K562 (cell line): Measurements from ENCODE around the gene AHCYL2. TPM values are rescaled to one million over a fixed set of nuclear protein-coding genes. Genes with fewer than 3 reads are reported as not detected.

Experiments
- BCOR ChIP-seq: fragments of 450-650 bp; IDR thresholded peaks from 2 replicates; pipeline ENCODE4 v1.6.1; 2016
- CREB3 ChIP-seq: fragments of 450-650 bp; conservative IDR thresholded peaks from 2 replicates; pipeline ENCODE4 v1.6.1; 2016; ENCODE audit warnings: missing genetic modification characterization, low read depth, mild to moderate bottlenecking, missing compliant biosample characterization, moderate library complexity
- E4F1 ChIP-seq: fragments of 250-450 bp; sonication (Bioruptor Pico); IDR thresholded peaks from 2 replicates; pipeline ENCODE4 v1.5.0; 2021; ENCODE audit warnings: mild to moderate bottlenecking, borderline replicate concordance
- ESRRB ChIP-seq: fragments of 250-450 bp; sonication (Bioruptor Pico); IDR thresholded peaks from 2 replicates; pipeline ENCODE4 v1.5.0; 2020; ENCODE audit warnings: mild to moderate bottlenecking, moderate library complexity, borderline replicate concordance
- ETV6 ChIP-seq, 3 experiments: fragments of 150-350 bp in 1 of 3; sonication (generic) in 1 of 3; formaldehyde crosslinking in 1 of 3; IDR thresholded peaks; 2 replicates each; pipeline versions ENCODE4 v1.6.1 to v1.8.0; 2014 to 2022; ENCODE audit warnings: borderline replicate concordance in 2 of 3, low read depth in 2 of 3, antibody characterized with exemption in 1 of 3, low read length in 1 of 3, mild to moderate bottlenecking in 1 of 3, missing genetic modification reagents in 1 of 3
- HNRNPUL1 ChIP-seq: fragments of 200-400 bp; formaldehyde crosslinking; IDR thresholded peaks from 2 replicates; pipeline ENCODE4 v1.6.1; 2017; ENCODE audit warnings: low read length
- KDM2B ChIP-seq: fragments of 250-450 bp; sonication (Bioruptor Pico); IDR thresholded peaks from 2 replicates; pipeline ENCODE4 v1.8.0; 2021; ENCODE audit warnings: mild to moderate bottlenecking, moderate library complexity
- NBN ChIP-seq: fragments of 450-650 bp; IDR thresholded peaks from 2 replicates; pipeline ENCODE4 v1.6.1; 2016; ENCODE audit warnings: low read depth, mild to moderate bottlenecking
- PHF20 ChIP-seq: fragments of 450-650 bp; IDR thresholded peaks from 2 replicates; pipeline ENCODE4 v1.6.1; 2018; ENCODE audit not compliant: partially characterized antibody
- POLR2H ChIP-seq: IDR thresholded peaks from 2 replicates; pipeline ENCODE4 v1.6.1; 2016; ENCODE audit warnings: missing genetic modification characterization, low read depth, mild to moderate bottlenecking, control low read depth, missing compliant biosample characterization, moderate library complexity
- PURB ChIP-seq: sonication (generic); formaldehyde crosslinking; IDR thresholded peaks from 2 replicates; pipeline ENCODE4 v1.9.0; 2021; ENCODE audit warnings: low read depth, mild to moderate bottlenecking, missing genetic modification reagents
- SIN3B ChIP-seq: fragments of 450-650 bp; IDR thresholded peaks from 2 replicates; pipeline ENCODE4 v1.6.1; 2017; ENCODE audit warnings: low read depth, mild to moderate bottlenecking, moderate library complexity
- SMAD1 ChIP-seq: fragments of 150-350 bp; IDR thresholded peaks from 2 replicates; pipeline ENCODE4 v1.6.1; 2014; ENCODE audit warnings: low read length, low read depth; ENCODE audit not compliant: partially characterized antibody
- SMC3 ChIP-seq: conservative IDR thresholded peaks from 2 replicates; pipeline ENCODE4 v1.6.1; 2011; ENCODE audit warnings: low read depth, low read length, improper control_type of control experiment; ENCODE audit not compliant: insufficient read depth
- U2AF2 ChIP-seq: fragments of 200-400 bp; formaldehyde crosslinking; optimal IDR thresholded peaks from 2 replicates; pipeline ENCODE3; 2017; ENCODE audit warnings: low read depth, mild to moderate bottlenecking, low read length
- ZNF121 ChIP-seq: sonication (generic); formaldehyde crosslinking; conservative IDR thresholded peaks from 2 replicates; pipeline ENCODE4 v1.8.0; 2022; ENCODE audit warnings: missing genetic modification reagents
- polyA plus RNA-seq, 8 experiments: library from polyadenylated mRNA; depleted of rRNA in 4 of 8; stranded (reverse) in 5 of 8; unstranded in 3 of 8; fragments of >200 nt; fragmentation: Nextera tagmentation in 2 of 8; fragmentation: Illumina TruSeq in 1 of 8; extraction: Ambion mirVana in 2 of 8; extraction: Trizol in 1 of 8; gene quantifications; 2 replicates each; pipeline versions ENCODE4 v1.2.1 to v1.2.3, GENCODE V29; 2011 to 2014; ENCODE audit warnings: inconsistent platforms in 1 of 8, missing spikeins in 1 of 8
- total RNA-seq, 7 experiments: library from RNA; depleted of rRNA in 6 of 7; stranded (reverse); fragments of >200 nt in 6 of 7; fragmentation: Illumina TruSeq in 2 of 7; extraction: Trizol in 2 of 7; gene quantifications; 2 replicates each; pipeline versions ENCODE4 v1.2.1 to v1.2.3, GENCODE V29; 2011 to 2021; ENCODE audit warnings: low replicate concordance in 1 of 7
- TF ChIP-seq, protein P1 (sequence below): IDR thresholded peaks from 2 replicates; pipeline ENCODE4 v1.6.1; 2012; ENCODE audit warnings: low read depth, low read length, improper control_type of control experiment, borderline replicate concordance
- TF ChIP-seq, protein P2 (sequence below), 2 experiments: fragments of 150-350 bp in 1 of 2; IDR thresholded peaks; 2 replicates each; pipeline ENCODE4 v1.6.1; 2012 to 2016; ENCODE audit warnings: low read depth in 2 of 2, low read length in 2 of 2, mild to moderate bottlenecking in 1 of 2, moderate library complexity in 1 of 2

The AHCYL2 gene
- total and polyA plus RNA-seq, 9 of the 15 experiments (the other 6 are each of a cell fraction or from before 2014, with no cell fraction given) = 0.93 to 10.5 (median 5.2) TPM

DNA sequence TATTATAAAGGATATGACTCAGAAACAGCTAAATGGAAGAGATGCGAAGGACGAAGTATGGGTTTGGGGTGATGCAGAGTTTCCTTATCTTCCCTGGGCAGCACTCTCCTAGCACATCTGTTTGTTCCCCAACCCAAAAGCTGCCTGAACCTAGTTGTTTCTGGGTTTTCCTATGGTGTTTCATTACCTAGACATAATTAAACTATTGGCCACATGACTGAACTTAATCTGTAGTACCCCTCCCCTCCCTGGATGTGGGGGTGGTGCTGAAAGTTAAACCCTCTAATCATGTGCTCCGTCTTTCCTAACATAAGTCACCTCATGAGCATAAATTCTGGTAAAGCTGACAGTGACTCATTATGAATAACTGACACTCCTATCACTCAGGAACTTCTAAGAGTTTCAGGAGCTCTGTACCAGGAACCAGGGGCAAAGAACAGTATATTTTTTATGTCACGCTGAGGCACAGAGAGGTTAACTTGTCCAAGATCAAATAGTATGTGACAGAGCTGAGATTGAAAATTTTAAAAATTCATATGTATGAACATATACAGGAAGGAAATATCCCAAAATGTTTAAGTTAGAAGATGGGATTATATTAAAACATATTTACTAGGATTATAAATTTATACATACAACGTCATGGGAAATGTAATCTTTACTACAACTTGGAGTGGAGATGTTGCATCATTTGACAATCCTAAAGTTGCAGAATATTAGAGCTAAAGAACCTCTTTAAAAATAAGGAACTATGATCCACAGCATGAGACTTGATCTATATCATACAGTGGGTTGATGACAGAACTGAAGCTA is 214.2 kb downstream of the AHCYL2 start (continued):
- TF ChIP-seq NBN (peak; percentile 95), SMAD1 (no peak), SMC3 (no peak), ZNF121 (CRISPR knock-in tag) (no peak), HNRNPUL1 (no peak), POLR2H (tag) (peak; percentile 81), E4F1 (CRISPR knock-in tag) (no peak), SIN3B (no peak), BCOR (peak; percentile 57; the same call in 1 of the 2 replicates), ETV6 (IDR thresholded peaks at IDR 0.05; ENCODE audit: borderline replicate concordance in 1 of 2, low read depth in 2 of 2, low read length in 1 of 2) (peak in 1 of 2 experiments; percentile 52; a peak in 2 of 4 replicates), ETV6 (CRISPR knock-in tag; IDR thresholded peaks at IDR 0.05; ENCODE audit: borderline replicate concordance) (no peak), ESRRB (CRISPR knock-in tag) (no peak), PURB (no peak), KDM2B (CRISPR knock-in tag) (no peak), PHF20 (no peak), U2AF2 (no peak), CREB3 (tag) (no peak; the same call in 1 of the 2 replicates)
- TF ChIP-seq, protein P1, sequence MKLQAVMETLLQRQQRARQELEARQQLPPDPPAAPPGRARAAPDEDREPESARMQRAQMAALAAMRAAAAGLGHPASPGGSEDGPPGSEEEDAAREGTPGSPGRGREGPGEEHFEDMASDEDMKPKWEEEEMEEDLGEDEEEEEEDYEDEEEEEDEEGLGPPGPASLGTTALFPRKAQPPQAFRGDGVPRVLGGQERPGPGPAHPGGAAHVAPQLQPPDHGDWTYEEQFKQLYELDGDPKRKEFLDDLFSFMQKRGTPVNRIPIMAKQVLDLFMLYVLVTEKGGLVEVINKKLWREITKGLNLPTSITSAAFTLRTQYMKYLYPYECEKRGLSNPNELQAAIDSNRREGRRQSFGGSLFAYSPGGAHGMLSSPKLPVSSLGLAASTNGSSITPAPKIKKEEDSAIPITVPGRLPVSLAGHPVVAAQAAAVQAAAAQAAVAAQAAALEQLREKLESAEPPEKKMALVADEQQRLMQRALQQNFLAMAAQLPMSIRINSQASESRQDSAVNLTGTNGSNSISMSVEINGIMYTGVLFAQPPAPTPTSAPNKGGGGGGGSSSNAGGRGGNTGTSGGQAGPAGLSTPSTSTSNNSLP = peak; percentile 99
- TF ChIP-seq, protein P2, sequence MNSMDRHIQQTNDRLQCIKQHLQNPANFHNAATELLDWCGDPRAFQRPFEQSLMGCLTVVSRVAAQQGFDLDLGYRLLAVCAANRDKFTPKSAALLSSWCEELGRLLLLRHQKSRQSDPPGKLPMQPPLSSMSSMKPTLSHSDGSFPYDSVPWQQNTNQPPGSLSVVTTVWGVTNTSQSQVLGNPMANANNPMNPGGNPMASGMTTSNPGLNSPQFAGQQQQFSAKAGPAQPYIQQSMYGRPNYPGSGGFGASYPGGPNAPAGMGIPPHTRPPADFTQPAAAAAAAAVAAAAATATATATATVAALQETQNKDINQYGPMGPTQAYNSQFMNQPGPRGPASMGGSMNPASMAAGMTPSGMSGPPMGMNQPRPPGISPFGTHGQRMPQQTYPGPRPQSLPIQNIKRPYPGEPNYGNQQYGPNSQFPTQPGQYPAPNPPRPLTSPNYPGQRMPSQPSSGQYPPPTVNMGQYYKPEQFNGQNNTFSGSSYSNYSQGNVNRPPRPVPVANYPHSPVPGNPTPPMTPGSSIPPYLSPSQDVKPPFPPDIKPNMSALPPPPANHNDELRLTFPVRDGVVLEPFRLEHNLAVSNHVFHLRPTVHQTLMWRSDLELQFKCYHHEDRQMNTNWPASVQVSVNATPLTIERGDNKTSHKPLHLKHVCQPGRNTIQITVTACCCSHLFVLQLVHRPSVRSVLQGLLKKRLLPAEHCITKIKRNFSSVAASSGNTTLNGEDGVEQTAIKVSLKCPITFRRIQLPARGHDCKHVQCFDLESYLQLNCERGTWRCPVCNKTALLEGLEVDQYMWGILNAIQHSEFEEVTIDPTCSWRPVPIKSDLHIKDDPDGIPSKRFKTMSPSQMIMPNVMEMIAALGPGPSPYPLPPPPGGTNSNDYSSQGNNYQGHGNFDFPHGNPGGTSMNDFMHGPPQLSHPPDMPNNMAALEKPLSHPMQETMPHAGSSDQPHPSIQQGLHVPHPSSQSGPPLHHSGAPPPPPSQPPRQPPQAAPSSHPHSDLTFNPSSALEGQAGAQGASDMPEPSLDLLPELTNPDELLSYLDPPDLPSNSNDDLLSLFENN (IDR thresholded peaks at IDR 0.05; ENCODE audit: low read depth in 2 of 2, low read length in 2 of 2) = peak in 1 of 2 experiments; percentile 79; a peak in 1 of 4 replicates
